ENCODE results near the gene HOXD8.

The HOXD8 gene

DNA sequence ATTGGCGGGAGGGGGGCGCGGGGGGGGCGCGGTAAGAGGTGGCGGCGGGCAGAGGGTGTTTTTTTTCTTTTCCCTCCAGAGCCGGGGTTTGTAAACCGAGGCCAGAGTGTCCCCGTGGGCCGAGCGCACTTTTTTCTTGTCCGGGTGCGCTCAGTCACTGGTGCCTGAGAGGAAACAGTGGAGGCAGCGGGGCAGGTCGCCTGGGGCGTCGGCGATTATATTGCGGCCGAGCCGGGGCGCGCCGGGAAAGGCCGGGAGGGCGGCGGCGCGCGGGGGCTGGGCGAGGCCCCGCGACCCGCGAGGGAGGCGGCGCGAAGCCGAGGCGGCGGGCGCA is 275 bp downstream of the HOXD8 start:
- H3K9me3 Mint-ChIP-seq = no peaks in the 10 kb centered on the region
- H3K4me1 Mint-ChIP-seq = peaks cover 68% of the 10 kb centered on the region
- peak overlapping the region; percentile 91 to 98 (median 95) for H3K4me3 Mint-ChIP-seq
- peaks cover 29% of the 10 kb centered on the region for H3K27me3 Mint-ChIP-seq (ENCODE audit: low read depth)
- peak overlapping the region; percentile 99 to 100 (median 99) for H3K27ac Mint-ChIP-seq
- peaks cover 24% of the 10 kb centered on the region for H3K36me3 Mint-ChIP-seq (ENCODE audit: low read depth)
- TF ChIP-seq, protein P1, sequence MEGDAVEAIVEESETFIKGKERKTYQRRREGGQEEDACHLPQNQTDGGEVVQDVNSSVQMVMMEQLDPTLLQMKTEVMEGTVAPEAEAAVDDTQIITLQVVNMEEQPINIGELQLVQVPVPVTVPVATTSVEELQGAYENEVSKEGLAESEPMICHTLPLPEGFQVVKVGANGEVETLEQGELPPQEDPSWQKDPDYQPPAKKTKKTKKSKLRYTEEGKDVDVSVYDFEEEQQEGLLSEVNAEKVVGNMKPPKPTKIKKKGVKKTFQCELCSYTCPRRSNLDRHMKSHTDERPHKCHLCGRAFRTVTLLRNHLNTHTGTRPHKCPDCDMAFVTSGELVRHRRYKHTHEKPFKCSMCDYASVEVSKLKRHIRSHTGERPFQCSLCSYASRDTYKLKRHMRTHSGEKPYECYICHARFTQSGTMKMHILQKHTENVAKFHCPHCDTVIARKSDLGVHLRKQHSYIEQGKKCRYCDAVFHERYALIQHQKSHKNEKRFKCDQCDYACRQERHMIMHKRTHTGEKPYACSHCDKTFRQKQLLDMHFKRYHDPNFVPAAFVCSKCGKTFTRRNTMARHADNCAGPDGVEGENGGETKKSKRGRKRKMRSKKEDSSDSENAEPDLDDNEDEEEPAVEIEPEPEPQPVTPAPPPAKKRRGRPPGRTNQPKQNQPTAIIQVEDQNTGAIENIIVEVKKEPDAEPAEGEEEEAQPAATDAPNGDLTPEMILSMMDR (IDR thresholded peaks at IDR 0.05; ENCODE audit: unreplicated experiment in 3 of 3) = no peak

DNA sequence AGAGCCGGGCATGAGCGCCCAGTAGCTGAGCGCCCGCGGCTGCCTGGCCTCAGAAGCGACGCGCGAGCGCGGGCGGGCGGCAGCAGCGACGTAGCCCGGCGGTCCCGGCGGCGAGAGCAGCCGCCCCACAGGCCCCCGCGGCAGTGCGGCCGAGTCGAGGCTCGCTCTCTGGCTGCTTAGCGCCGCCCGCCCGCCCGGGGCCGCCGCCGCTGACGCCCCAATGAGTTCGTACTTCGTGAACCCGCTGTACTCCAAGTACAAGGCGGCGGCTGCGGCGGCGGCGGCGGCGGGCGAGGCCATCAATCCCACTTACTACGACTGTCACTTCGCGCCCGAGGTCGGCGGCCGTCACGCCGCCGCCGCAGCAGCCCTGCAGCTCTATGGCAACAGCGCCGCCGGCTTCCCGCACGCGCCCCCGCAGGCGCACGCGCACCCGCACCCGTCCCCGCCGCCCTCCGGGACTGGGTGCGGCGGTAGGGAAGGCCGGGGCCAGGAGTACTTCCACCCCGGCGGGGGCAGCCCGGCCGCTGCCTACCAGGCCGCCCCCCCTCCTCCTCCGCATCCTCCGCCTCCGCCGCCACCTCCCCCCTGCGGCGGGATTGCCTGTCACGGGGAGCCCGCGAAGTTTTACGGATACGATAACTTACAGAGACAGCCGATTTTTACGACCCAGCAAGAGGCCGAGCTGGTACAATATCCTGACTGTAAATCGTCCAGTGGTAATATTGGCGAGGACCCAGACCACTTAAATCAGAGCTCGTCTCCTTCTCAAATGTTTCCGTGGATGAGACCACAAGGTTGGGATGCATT is 847 bp downstream of the HOXD8 start:
- TF ChIP-seq, protein P1 (IDR thresholded peaks at IDR 0.05; ENCODE audit: unreplicated experiment in 3 of 3) = no peak
- H3K4me1 Mint-ChIP-seq = peaks cover 69% of the 10 kb centered on the region
- H3K4me3 Mint-ChIP-seq = peak overlapping the region; percentile 89 to 97 (median 97)
- H3K36me3 Mint-ChIP-seq (ENCODE audit: low read depth) = peaks cover 20% of the 10 kb centered on the region
- H3K9me3 Mint-ChIP-seq = no peaks in the 10 kb centered on the region
- H3K27me3 Mint-ChIP-seq (ENCODE audit: low read depth) = peaks cover 25% of the 10 kb centered on the region
- peak overlapping the region; percentile 99 to 100 (median 100) for H3K27ac Mint-ChIP-seq

DNA sequence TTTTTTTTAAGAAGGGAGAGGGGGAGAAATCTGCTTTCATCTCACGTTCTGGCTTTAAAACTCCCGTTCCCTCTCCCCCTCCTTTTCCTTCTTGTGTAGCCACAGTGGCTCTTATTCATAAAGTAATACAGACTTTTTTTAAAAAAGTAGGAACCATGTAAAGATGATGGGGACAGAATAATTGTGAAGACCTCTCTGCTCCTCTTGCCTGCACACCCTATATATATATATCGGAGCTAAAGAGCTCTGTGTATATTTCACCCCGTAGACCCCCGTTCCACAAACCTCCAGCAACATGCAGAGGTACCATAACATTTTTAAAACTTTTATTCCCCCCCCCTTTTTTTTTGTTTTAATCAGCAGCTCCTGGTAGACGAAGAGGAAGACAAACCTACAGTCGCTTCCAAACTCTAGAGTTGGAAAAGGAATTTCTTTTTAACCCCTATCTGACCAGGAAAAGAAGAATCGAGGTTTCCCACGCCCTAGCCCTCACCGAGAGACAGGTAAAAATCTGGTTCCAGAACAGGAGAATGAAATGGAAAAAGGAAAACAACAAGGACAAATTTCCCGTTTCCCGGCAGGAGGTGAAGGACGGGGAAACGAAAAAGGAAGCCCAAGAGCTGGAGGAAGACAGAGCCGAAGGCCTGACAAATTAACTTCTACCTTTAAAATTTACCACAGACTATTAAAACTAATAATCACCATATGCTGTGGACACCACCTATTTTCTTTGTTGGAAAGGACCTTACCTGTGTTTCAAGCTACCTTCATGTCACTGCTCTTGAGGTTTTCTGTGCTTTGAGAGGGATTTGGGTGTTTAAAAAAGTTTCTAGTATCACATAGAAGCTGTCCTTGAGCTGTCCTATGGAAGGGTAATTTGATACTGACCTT is 1.7 kb downstream of the HOXD8 start:
- H3K36me3 Mint-ChIP-seq (ENCODE audit: low read depth) = peaks cover 15% of the 10 kb centered on the region
- H3K4me3 Mint-ChIP-seq = peak overlapping the region; percentile 89 to 97 (median 97)
- no peaks in the 10 kb centered on the region for H3K9me3 Mint-ChIP-seq
- TF ChIP-seq, protein P1 (IDR thresholded peaks at IDR 0.05; ENCODE audit: unreplicated experiment in 3 of 3) = no peak
- peaks cover 66% of the 10 kb centered on the region for H3K4me1 Mint-ChIP-seq
- H3K27me3 Mint-ChIP-seq (ENCODE audit: low read depth) = peaks cover 17% of the 10 kb centered on the region
- H3K27ac Mint-ChIP-seq = peak overlapping the region; percentile 99 to 100 (median 99)

DNA sequence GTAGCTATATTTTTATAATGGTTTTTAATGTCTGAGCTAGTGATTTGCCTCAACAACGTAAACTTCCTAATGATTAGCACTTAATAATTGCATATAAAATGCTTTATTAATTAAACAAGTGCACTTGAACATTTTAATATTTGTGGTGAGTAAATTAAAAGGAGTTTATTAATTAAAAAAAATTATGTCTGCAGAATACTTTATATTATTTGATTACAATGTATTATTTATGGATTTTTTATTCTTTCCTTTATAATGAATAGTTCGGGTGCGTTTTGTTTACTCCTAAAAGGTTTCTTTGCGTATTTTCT is 2.3 kb downstream of the HOXD8 start:
- peak overlapping the region; percentile 99 to 100 (median 99) for H3K27ac Mint-ChIP-seq
- TF ChIP-seq, protein P1 (IDR thresholded peaks at IDR 0.05; ENCODE audit: unreplicated experiment in 3 of 3) = no peak
- H3K27me3 Mint-ChIP-seq (ENCODE audit: low read depth) = peaks cover 17% of the 10 kb centered on the region
- H3K36me3 Mint-ChIP-seq (ENCODE audit: low read depth) = peaks cover 15% of the 10 kb centered on the region
- H3K4me3 Mint-ChIP-seq = peak overlapping the region; percentile 89 to 97 (median 97)
- H3K9me3 Mint-ChIP-seq = no peaks in the 10 kb centered on the region
- H3K4me1 Mint-ChIP-seq = peaks cover 60% of the 10 kb centered on the region

DNA sequence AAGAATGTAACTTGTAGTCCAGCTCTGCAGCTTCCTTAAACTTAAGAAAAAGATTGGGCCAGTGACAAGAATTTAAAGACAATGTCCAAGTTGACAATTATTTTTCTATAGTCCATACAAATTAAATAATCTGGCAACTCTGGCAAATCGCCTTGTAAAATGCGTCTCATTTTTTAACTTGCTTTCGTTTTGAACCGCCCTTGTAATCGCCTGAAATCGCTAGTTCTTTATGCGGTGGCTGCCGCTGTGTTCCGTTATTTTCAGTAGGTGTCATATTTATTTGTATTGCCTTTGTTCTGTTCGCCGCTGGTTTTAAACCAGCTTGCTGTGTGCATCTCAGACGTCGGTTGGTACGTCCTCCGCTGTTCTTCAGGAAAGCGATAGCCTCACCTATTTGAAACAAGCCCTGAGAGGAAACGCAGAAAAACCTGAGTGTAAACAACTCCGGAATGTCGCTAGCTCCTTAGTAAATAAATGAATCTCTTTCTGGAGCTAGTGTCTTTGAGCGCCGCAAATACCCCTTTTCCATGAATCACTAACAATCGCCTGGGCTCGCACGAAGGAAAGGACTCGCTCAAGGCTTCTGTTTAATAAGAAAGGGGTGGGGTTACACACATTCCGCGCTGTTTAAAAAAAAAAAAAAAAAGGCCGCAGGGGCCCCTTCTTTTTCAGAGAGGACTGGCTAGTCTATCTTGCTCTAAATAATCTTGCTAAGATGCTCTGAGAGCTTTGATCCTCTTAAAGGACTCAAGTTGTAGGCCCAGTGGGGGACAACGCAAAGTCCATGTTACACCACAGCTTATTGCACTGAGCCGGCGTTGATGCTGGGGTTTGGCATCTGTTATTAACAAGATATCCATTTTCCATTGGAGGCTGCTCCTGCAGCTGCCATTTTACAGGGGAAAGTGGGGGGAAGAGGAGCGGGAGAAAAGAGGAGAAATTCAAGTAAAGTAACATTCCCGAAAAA is 3.0 kb downstream of the HOXD8 start:
- Mint-ChIP-seq H3K27ac (peak overlapping the region; percentile 99 to 100 (median 99)), H3K4me3 (peak overlapping the region; percentile 89 to 97 (median 97)), H3K36me3 (ENCODE audit: low read depth) (peaks cover 17% of the 10 kb centered on the region), H3K27me3 (ENCODE audit: low read depth) (peaks cover 17% of the 10 kb centered on the region), H3K4me1 (peaks cover 53% of the 10 kb centered on the region), H3K9me3 (no peaks in the 10 kb centered on the region)
- TF ChIP-seq, protein P1 (IDR thresholded peaks at IDR 0.05; ENCODE audit: unreplicated experiment in 3 of 3) = no peak
